Sigmoid colon (tissue), 7 donors: ENCODE data around the gene HOXD13. TPM values are rescaled to one million over a fixed set of nuclear protein-coding genes. Genes with fewer than 3 reads are reported as not detected.

ENCODE experiments used
- DNase-seq: peaks from one replicate; pipeline ENCODE4 v3.0.0-alpha.2; 2019
- H3K27ac ChIP-seq, 4 donors: fragments of 200-600 bp; sonication (generic); one replicate each; pipeline ENCODE4 v1.5.1; 2016 to 2019; ENCODE audit warnings: mild to moderate bottlenecking in 1 of 4
- H3K27me3 ChIP-seq, 3 donors: fragments of 200-600 bp; sonication (generic); one replicate each; pipeline ENCODE4 v1.5.1; 2019; ENCODE audit warnings: mild to moderate bottlenecking in 1 of 3
- H3K36me3 ChIP-seq, 4 donors: fragments of 200-600 bp; sonication (generic); one replicate each; pipeline ENCODE4 v1.5.1; 2016 to 2019
- H3K4me1 ChIP-seq, 4 donors: fragments of 200-600 bp; sonication (generic); one replicate each; pipeline ENCODE4 v1.5.1; 2017 to 2019
- H3K4me3 ChIP-seq, 4 donors: fragments of 200-600 bp; sonication (generic); one replicate each; pipeline ENCODE4 v1.5.1; 2017 to 2019; ENCODE audit warnings: mild to moderate bottlenecking in 2 of 4, moderate library complexity in 1 of 4
- H3K9me3 ChIP-seq, 4 donors: fragments of 200-600 bp in 3 of 4; sonication (generic) in 3 of 4; one replicate each; pipeline versions ENCODE4 v1.5.1 to v1.6.1; 2013 to 2019
- EP300 ChIP-seq, 4 donors: sonication (generic); formaldehyde crosslinking; IDR thresholded peaks; one replicate each; pipeline ENCODE4 v1.6.1; 2017; ENCODE audit warnings: antibody characterized with exemption in 4 of 4
- POLR2A ChIP-seq, 2 donors: fragments of 450-650 bp; IDR thresholded peaks; one replicate each; pipeline ENCODE4 v1.6.1; 2016; ENCODE audit warnings: antibody characterized with exemption in 2 of 2, mild to moderate bottlenecking in 2 of 2, moderate library complexity in 2 of 2
- POLR2AphosphoS5 ChIP-seq, 4 donors: sonication (generic); formaldehyde crosslinking; IDR thresholded peaks; one replicate each; pipeline ENCODE4 v1.6.1; 2017; ENCODE audit warnings: antibody characterized with exemption in 4 of 4
- WGBS, 2 donors: extraction: QIAGEN DNeasy Blood & Tissue Kit; methylation state at CpG; one replicate each; pipeline ENCODE4 v1.1.7; 2013; 5-methylcytosine and 5-hydroxymethylcytosine counted together
- intact Hi-C: fragments of 100-400 bp; cut with DNase I; formaldehyde crosslinking; loops from one replicate; pipeline ENCODE4 v1.15.1; 2023
- polyA plus RNA-seq, 3 donors: library from polyadenylated mRNA; stranded (reverse); fragments of 200-250 nt; gene quantifications; one replicate each; pipeline ENCODE4 v1.2.3, GENCODE V29; 2013
- total RNA-seq, 4 donors: library from RNA; depleted of rRNA; stranded (reverse); fragments of >200 nt; gene quantifications; one replicate each; pipeline ENCODE4 v1.1.0, GENCODE V29; 2016
- TF ChIP-seq, protein P1 (sequence below), 4 experiments: fragments of 450-650 bp in 3 of 4; fragments of 200-600 bp in 1 of 4; IDR thresholded peaks; one replicate each; pipeline ENCODE4 v1.5.1; 2016 to 2019; ENCODE audit warnings: antibody characterized with exemption in 4 of 4, mild to moderate bottlenecking in 3 of 4, moderate library complexity in 2 of 4
- donor health status: healthy with polysubstance abuse.
- donor health status: Bipolar disorder and iron deficiency.
- donor health status: healthy.

HOXD13 gene
- total and polyA plus RNA-seq, 7 donors = 2.3 to 48.9 (median 26.1) TPM; not detected in 1

- TF ChIP-seq EP300 (IDR thresholded peaks at IDR 0.05) (no peak), POLR2AphosphoS5 (IDR thresholded peaks at IDR 0.05) (peak; percentile 52 to 85 (median 81))
- Histone ChIP-seq H3K9me3 (no peaks in the 10 kb centered on the region), H3K27ac (peak within 1 kb of the TSS; percentile 72 to 93 (median 87)), H3K4me3 (peak within 1 kb of the TSS; percentile 37 to 69 (median 50)), H3K27me3 (peaks cover 11 to 68% (median 65%) of the 10 kb centered on the region in 3 donors), H3K36me3 (no peaks in the 10 kb centered on the region), H3K4me1 (peaks cover 0 to 49% (median 33%) of the 10 kb centered on the region in 4 donors)
- 1 to 3% methylated on average over 64 of the region's 64 CpGs for WGBS, 2 donors
- peak; percentile 89 for DNase-seq
- intact Hi-C loops = loop anchor here (2.0 kb wide), 1 partner anchor 510 kb away; no protein-coding TSS in a partner anchor
Observed at GRCh38 chr2:176128982-176129796, 36.7 kb downstream of the HOXD13 start, which contains the start of gene HOXD8. HOXD8 (plus strand) TSS chr2:176129705; CDS start chr2:176130367, 662 bp downstream.

- H3K27me3 ChIP-seq = peaks cover 11 to 74% (median 69%) of the 10 kb centered on the region in 3 donors
- peaks cover 0 to 51% (median 34%) of the 10 kb centered on the region in 4 donors for H3K4me1 ChIP-seq
- no peak for TF ChIP-seq POLR2A (IDR thresholded peaks at IDR 0.05)
- no peak for TF ChIP-seq POLR2AphosphoS5 (IDR thresholded peaks at IDR 0.05)
- no peak for TF ChIP-seq EP300 (IDR thresholded peaks at IDR 0.05)
- TF ChIP-seq, protein P1, sequence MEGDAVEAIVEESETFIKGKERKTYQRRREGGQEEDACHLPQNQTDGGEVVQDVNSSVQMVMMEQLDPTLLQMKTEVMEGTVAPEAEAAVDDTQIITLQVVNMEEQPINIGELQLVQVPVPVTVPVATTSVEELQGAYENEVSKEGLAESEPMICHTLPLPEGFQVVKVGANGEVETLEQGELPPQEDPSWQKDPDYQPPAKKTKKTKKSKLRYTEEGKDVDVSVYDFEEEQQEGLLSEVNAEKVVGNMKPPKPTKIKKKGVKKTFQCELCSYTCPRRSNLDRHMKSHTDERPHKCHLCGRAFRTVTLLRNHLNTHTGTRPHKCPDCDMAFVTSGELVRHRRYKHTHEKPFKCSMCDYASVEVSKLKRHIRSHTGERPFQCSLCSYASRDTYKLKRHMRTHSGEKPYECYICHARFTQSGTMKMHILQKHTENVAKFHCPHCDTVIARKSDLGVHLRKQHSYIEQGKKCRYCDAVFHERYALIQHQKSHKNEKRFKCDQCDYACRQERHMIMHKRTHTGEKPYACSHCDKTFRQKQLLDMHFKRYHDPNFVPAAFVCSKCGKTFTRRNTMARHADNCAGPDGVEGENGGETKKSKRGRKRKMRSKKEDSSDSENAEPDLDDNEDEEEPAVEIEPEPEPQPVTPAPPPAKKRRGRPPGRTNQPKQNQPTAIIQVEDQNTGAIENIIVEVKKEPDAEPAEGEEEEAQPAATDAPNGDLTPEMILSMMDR (IDR thresholded peaks at IDR 0.05) = no peak
- H3K4me3 ChIP-seq = peak overlapping the region; percentile 37 to 69 (median 50)
- DNase-seq = peak; percentile 75
- no peaks in the 10 kb centered on the region for H3K9me3 ChIP-seq
- intact Hi-C loops = loop anchor here (2.0 kb wide), 1 partner anchor 509 kb away; no protein-coding TSS in a partner anchor
- peak overlapping the region; percentile 72 to 93 (median 87) for H3K27ac ChIP-seq
- 2% methylated on average over 43 of the region's 43 CpGs for WGBS, 2 donors
- no peaks in the 10 kb centered on the region for H3K36me3 ChIP-seq
Observed at GRCh38 chr2:176129813-176130146, 37.3 kb downstream of the HOXD13 start.

DNA sequence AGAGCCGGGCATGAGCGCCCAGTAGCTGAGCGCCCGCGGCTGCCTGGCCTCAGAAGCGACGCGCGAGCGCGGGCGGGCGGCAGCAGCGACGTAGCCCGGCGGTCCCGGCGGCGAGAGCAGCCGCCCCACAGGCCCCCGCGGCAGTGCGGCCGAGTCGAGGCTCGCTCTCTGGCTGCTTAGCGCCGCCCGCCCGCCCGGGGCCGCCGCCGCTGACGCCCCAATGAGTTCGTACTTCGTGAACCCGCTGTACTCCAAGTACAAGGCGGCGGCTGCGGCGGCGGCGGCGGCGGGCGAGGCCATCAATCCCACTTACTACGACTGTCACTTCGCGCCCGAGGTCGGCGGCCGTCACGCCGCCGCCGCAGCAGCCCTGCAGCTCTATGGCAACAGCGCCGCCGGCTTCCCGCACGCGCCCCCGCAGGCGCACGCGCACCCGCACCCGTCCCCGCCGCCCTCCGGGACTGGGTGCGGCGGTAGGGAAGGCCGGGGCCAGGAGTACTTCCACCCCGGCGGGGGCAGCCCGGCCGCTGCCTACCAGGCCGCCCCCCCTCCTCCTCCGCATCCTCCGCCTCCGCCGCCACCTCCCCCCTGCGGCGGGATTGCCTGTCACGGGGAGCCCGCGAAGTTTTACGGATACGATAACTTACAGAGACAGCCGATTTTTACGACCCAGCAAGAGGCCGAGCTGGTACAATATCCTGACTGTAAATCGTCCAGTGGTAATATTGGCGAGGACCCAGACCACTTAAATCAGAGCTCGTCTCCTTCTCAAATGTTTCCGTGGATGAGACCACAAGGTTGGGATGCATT, 37.8 kb downstream of the HOXD13 start:
- H3K4me3 ChIP-seq = peak overlapping the region; percentile 37 to 69 (median 50)
- peak; percentile 86 for DNase-seq
- peak overlapping the region; percentile 72 to 93 (median 87) for H3K27ac ChIP-seq
- H3K9me3 ChIP-seq = no peaks in the 10 kb centered on the region
- WGBS, 2 donors = 1 to 3% methylated on average over 100 of the region's 100 CpGs
- H3K27me3 ChIP-seq = peaks cover 11 to 80% (median 69%) of the 10 kb centered on the region in 3 donors
- intact Hi-C loops = no loop called here
- TF ChIP-seq EP300 (IDR thresholded peaks at IDR 0.05) (no peak), POLR2AphosphoS5 (IDR thresholded peaks at IDR 0.05) (peak; percentile 26 to 62 (median 44))
- no peaks in the 10 kb centered on the region for H3K36me3 ChIP-seq
- peaks cover 0 to 56% (median 37%) of the 10 kb centered on the region in 4 donors for H3K4me1 ChIP-seq

GRCh38 chr2:176130957-176131847, 38.7 kb downstream of the HOXD13 start:
- Histone ChIP-seq H3K4me1 (peaks cover 0 to 60% (median 39%) of the 10 kb centered on the region in 4 donors), H3K9me3 (no peaks in the 10 kb centered on the region), H3K36me3 (no peaks in the 10 kb centered on the region), H3K4me3 (peak overlapping the region; percentile 37 to 69 (median 50)), H3K27ac (peak overlapping the region; percentile 72 to 93 (median 87)), H3K27me3 (peaks cover 11 to 89% (median 75%) of the 10 kb centered on the region in 3 donors)
- peak; percentile 20 for DNase-seq
- 29 to 40% methylated on average over 15 of the region's 15 CpGs for WGBS, 2 donors
- intact Hi-C loops = no loop called here
- TF ChIP-seq POLR2AphosphoS5 (IDR thresholded peaks at IDR 0.05) (no peak), POLR2A (IDR thresholded peaks at IDR 0.05) (no peak), EP300 (IDR thresholded peaks at IDR 0.05) (no peak)
- TF ChIP-seq, protein P1 (IDR thresholded peaks at IDR 0.05) = no peak

- H3K27me3 ChIP-seq = peaks cover 11 to 95% (median 81%) of the 10 kb centered on the region in 3 donors
Observed at GRCh38 chr2:176131848-176132158, 39.3 kb downstream of the HOXD13 start.

More at GRCh38 chr2:176131848-176132158, 39.3 kb downstream of the HOXD13 start:
- TF ChIP-seq POLR2AphosphoS5 (IDR thresholded peaks at IDR 0.05) = no peak
- no peak for TF ChIP-seq POLR2A (IDR thresholded peaks at IDR 0.05)
- TF ChIP-seq EP300 (IDR thresholded peaks at IDR 0.05) = no peak
- TF ChIP-seq, protein P1 (IDR thresholded peaks at IDR 0.05) = no peak
- Histone ChIP-seq H3K4me3 (peak overlapping the region in 2 of 4 donors; percentile 1 to 10), H3K9me3 (no peaks in the 10 kb centered on the region), H3K36me3 (no peaks in the 10 kb centered on the region), H3K4me1 (peaks cover 0 to 59% (median 44%) of the 10 kb centered on the region in 4 donors), H3K27ac (peak overlapping the region in 2 of 4 donors; percentile 91 to 93)
- intact Hi-C loops = no loop called here
- no peak for DNase-seq
- 42 to 71% methylated on average over 4 of the region's 4 CpGs for WGBS, 2 donors
